Trophoblast cell (in vitro differentiated cells and primary cell): Measurements from ENCODE around the gene ARHGAP45.

ENCODE experiments used
- DNase-seq, 2 donors: peaks; one replicate each; pipeline ENCODE4 v3.0.0-alpha.2; 2016
- H2AFZ ChIP-seq: 2 replicates; pipeline ENCODE4 v1.6.1; 2013; ENCODE audit warnings: low read length, moderate library complexity, mild to moderate bottlenecking; ENCODE audit not compliant: insufficient read depth, poor library complexity
- H2AK5ac ChIP-seq: 2 replicates; pipeline ENCODE4 v1.6.1; 2013; ENCODE audit warnings: mild to moderate bottlenecking, low read length
- H2BK120ac ChIP-seq: 2 replicates; pipeline ENCODE4 v1.6.1; 2013; ENCODE audit warnings: low read length, mild to moderate bottlenecking, moderate library complexity; ENCODE audit not compliant: insufficient read depth, poor library complexity
- H2BK12ac ChIP-seq: 2 replicates; pipeline ENCODE4 v1.6.1; 2013; ENCODE audit warnings: mild to moderate bottlenecking, low read length, moderate library complexity
- H2BK5ac ChIP-seq: 2 replicates; pipeline ENCODE4 v1.6.1; 2013; ENCODE audit warnings: low read length, low read depth, moderate library complexity, mild to moderate bottlenecking; ENCODE audit not compliant: poor library complexity
- H3K14ac ChIP-seq: 2 replicates; pipeline ENCODE4 v1.6.1; 2013; ENCODE audit warnings: mild to moderate bottlenecking, low read length
- H3K18ac ChIP-seq: 2 replicates; pipeline ENCODE4 v1.6.1; 2013; ENCODE audit warnings: mild to moderate bottlenecking, low read length
- H3K23ac ChIP-seq: 2 replicates; pipeline ENCODE4 v1.6.1; 2013; ENCODE audit warnings: low read length
- H3K27ac ChIP-seq: 2 replicates; pipeline ENCODE4 v1.5.1; 2013; ENCODE audit warnings: low read depth, mild to moderate bottlenecking, inconsistent platforms, low read length, moderate library complexity
- H3K27me3 ChIP-seq: 2 replicates; pipeline ENCODE4 v1.6.1; 2013; ENCODE audit warnings: inconsistent platforms, mild to moderate bottlenecking, low read length, moderate library complexity; ENCODE audit not compliant: insufficient read depth
- H3K36me3 ChIP-seq, 2 experiments: 1 replicate in 1 of 2; 2 replicates in 1 of 2; pipeline ENCODE4 v1.6.1; 2013; ENCODE audit warnings: low read length in 2 of 2, mild to moderate bottlenecking in 2 of 2, moderate library complexity in 1 of 2; ENCODE audit not compliant: insufficient read depth in 2 of 2, control insufficient read depth in 1 of 2
- H3K4ac ChIP-seq: 2 replicates; pipeline ENCODE4 v1.6.1; 2013; ENCODE audit warnings: low read depth, mild to moderate bottlenecking, low read length, moderate library complexity
- H3K4me1 ChIP-seq, 2 experiments: 1 replicate in 1 of 2; 2 replicates in 1 of 2; pipeline ENCODE4 v1.6.1; 2013; ENCODE audit warnings: low read length in 2 of 2, mild to moderate bottlenecking in 2 of 2, moderate library complexity in 1 of 2; ENCODE audit not compliant: insufficient read depth in 2 of 2, control insufficient read depth in 1 of 2
- H3K4me2 ChIP-seq: 2 replicates; pipeline ENCODE4 v1.6.1; 2013; ENCODE audit warnings: inconsistent platforms, mild to moderate bottlenecking, low read length, moderate library complexity
- H3K4me3 ChIP-seq: 2 replicates; pipeline ENCODE4 v1.5.1; 2013; ENCODE audit warnings: mild to moderate bottlenecking, low read depth, low read length, inconsistent platforms
- H3K79me1 ChIP-seq: one replicate; pipeline ENCODE4 v1.6.1; 2013; ENCODE audit warnings: low read length
- H3K79me2 ChIP-seq: 2 replicates; pipeline ENCODE4 v1.6.1; 2013; ENCODE audit warnings: low read length, mild to moderate bottlenecking; ENCODE audit not compliant: control insufficient read depth, insufficient read depth, poor library complexity
- H3K9ac ChIP-seq: 2 replicates; pipeline ENCODE4 v1.6.1; 2013; ENCODE audit warnings: mild to moderate bottlenecking, low read length
- H3K9me3 ChIP-seq: 2 replicates; pipeline ENCODE4 v1.6.1; 2013; ENCODE audit warnings: low read depth, mild to moderate bottlenecking, control low read depth, inconsistent platforms, low read length; ENCODE audit not compliant: insufficient read depth
- H4K12ac ChIP-seq: 2 replicates; pipeline ENCODE4 v1.6.1; 2013; ENCODE audit warnings: low read depth, mild to moderate bottlenecking, low read length, moderate library complexity
- H4K8ac ChIP-seq: 2 replicates; pipeline ENCODE4 v1.6.1; 2013; ENCODE audit warnings: low read depth, mild to moderate bottlenecking, low read length, moderate library complexity
- H4K91ac ChIP-seq: one replicate; pipeline ENCODE4 v1.6.1; 2013; ENCODE audit warnings: low read depth, mild to moderate bottlenecking, low read length, moderate library complexity
- WGBS: extraction: QIAGEN DNeasy Blood & Tissue Kit; methylation state at CpG from one replicate; pipeline ENCODE4 v1.1.7; 2013; ENCODE audit warnings: missing lambda C conversion rate; ENCODE audit not compliant: insufficient read length, insufficient coverage; ENCODE audit errors: extremely low coverage; 5-methylcytosine and 5-hydroxymethylcytosine counted together

The ARHGAP45 gene

DNA sequence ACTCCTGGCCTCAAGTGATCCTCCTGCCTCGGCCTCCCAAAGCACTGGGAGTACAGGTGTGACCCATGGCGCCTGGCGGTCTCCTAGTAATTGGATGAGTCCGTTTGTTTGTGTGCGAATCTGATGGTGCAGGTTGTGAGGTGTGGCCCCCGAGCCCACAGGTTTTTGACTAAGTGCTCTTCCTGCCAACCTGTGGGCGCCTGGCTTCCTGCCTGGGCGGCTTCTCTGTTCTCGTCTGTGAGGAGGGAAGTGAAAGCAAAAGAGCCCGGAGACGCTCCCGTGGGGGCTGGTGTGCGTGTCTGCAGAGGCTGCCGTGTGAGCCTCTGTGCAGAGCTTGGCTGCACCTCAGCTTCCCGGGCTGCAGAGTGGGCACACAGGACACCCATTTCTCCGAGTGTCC, 10.0 kb downstream of the ARHGAP45 start:
- no peak overlapping the region for H4K91ac ChIP-seq
- H3K4me3 ChIP-seq = no peak overlapping the region
- H3K4ac ChIP-seq = no peak overlapping the region
- no peak overlapping the region for H3K9ac ChIP-seq
- no peak overlapping the region for H2BK12ac ChIP-seq
- no CpG with 5 or more reads among the region's 16 CpGs for WGBS
- no peak overlapping the region for H4K8ac ChIP-seq
- H2AFZ ChIP-seq = no peak overlapping the region
- no peak overlapping the region for H2BK5ac ChIP-seq
- H2AK5ac ChIP-seq = no peak overlapping the region
- no peak overlapping the region for H4K12ac ChIP-seq
- no peak overlapping the region for H3K23ac ChIP-seq
- no peaks in the 10 kb centered on the region for H3K79me2 ChIP-seq
- no peak overlapping the region for H3K14ac ChIP-seq
- no peak overlapping the region for H3K27ac ChIP-seq
- no peak overlapping the region for H3K18ac ChIP-seq
- H3K4me1 ChIP-seq = no peaks in the 10 kb centered on the region
- H3K79me1 ChIP-seq = no peaks in the 10 kb centered on the region
- no peak overlapping the region for H2BK120ac ChIP-seq
- no peak overlapping the region for H3K4me2 ChIP-seq
- peaks cover 0 to 9% of the 10 kb centered on the region in 2 experiments for H3K36me3 ChIP-seq
- H3K27me3 ChIP-seq = no peaks in the 10 kb centered on the region
- H3K9me3 ChIP-seq = peaks cover 4% of the 10 kb centered on the region
- DNase-seq = peak in 1 of 2 donors; percentile 55

DNA sequence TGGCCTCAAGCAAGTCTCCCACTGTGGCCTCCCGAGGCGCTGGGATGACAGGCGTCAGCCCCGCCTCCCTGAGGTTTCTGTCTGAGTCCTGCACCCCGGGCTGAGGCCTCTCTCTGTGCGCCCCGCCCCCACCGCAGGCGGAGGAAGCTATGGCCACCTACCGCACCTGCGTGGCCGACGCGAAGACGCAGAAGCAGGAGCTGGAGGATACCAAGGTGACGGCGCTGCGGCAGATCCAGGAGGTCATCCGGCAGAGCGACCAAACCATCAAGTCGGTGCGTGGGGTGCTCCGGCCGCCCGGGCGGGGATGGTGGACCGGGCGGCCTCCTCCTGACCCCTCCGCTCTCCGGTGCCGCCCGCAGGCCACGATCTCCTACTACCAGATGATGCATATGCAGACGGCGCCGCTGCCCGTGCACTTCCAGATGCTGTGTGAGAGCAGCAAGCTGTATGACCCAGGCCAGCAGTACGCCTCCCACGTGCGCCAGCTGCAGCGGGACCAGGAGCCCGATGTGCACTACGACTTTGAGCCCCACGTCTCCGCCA, 12.7 kb downstream of the ARHGAP45 start:
- Histone ChIP-seq H2AK5ac (no peak overlapping the region), H2BK120ac (no peak overlapping the region), H3K9me3 (peaks cover 9% of the 10 kb centered on the region), H3K4me3 (no peak overlapping the region), H3K4me1 (peaks cover 0 to 2% of the 10 kb centered on the region in 2 experiments), H3K27ac (no peak overlapping the region), H2BK12ac (no peak overlapping the region), H2AFZ (no peak overlapping the region), H3K18ac (no peak overlapping the region), H3K14ac (no peak overlapping the region), H3K4ac (no peak overlapping the region), H3K79me2 (no peaks in the 10 kb centered on the region), H3K36me3 (peaks cover 3 to 9% of the 10 kb centered on the region in 2 experiments), H2BK5ac (no peak overlapping the region), H3K4me2 (no peak overlapping the region), H3K23ac (no peak overlapping the region), H3K27me3 (no peaks in the 10 kb centered on the region), H4K12ac (no peak overlapping the region), H3K9ac (no peak overlapping the region), H4K8ac (no peak overlapping the region), H3K79me1 (no peaks in the 10 kb centered on the region), H4K91ac (no peak overlapping the region)
- WGBS = no CpG with 5 or more reads among the region's 45 CpGs
- peak in 1 of 2 donors; percentile 59 for DNase-seq

GRCh38 chr19:1080360-1081161, 13.6 kb downstream of the ARHGAP45 start:
- no CpG with 5 or more reads among the region's 50 CpGs for WGBS
- Histone ChIP-seq H3K79me1 (no peaks in the 10 kb centered on the region), H3K23ac (no peak overlapping the region), H3K27ac (no peak overlapping the region), H2BK12ac (no peak overlapping the region), H3K79me2 (no peaks in the 10 kb centered on the region), H2BK120ac (no peak overlapping the region), H3K4ac (no peak overlapping the region), H4K8ac (no peak overlapping the region), H3K18ac (no peak overlapping the region), H2BK5ac (no peak overlapping the region), H3K9me3 (peaks cover 9% of the 10 kb centered on the region), H2AFZ (no peak overlapping the region), H2AK5ac (no peak overlapping the region), H3K4me1 (peaks cover 0 to 2% of the 10 kb centered on the region in 2 experiments), H3K27me3 (no peaks in the 10 kb centered on the region), H4K91ac (no peak overlapping the region), H4K12ac (no peak overlapping the region), H3K36me3 (peaks cover 3 to 10% of the 10 kb centered on the region in 2 experiments), H3K9ac (no peak overlapping the region), H3K4me3 (no peak overlapping the region), H3K4me2 (no peak overlapping the region), H3K14ac (no peak overlapping the region)
- no peak for DNase-seq

- Histone ChIP-seq H3K4me1 (peaks cover 0 to 2% of the 10 kb centered on the region in 2 experiments), H2BK5ac (no peak overlapping the region), H3K18ac (no peak overlapping the region), H2BK120ac (no peak overlapping the region), H3K79me2 (no peaks in the 10 kb centered on the region), H3K9me3 (peaks cover 9% of the 10 kb centered on the region), H4K8ac (no peak overlapping the region), H3K79me1 (no peaks in the 10 kb centered on the region), H3K36me3 (peaks cover 8 to 14% of the 10 kb centered on the region in 2 experiments), H2AFZ (no peak overlapping the region), H2AK5ac (no peak overlapping the region), H3K9ac (no peak overlapping the region), H2BK12ac (no peak overlapping the region), H3K4me3 (no peak overlapping the region), H3K4me2 (no peak overlapping the region), H3K27ac (no peak overlapping the region), H3K23ac (no peak overlapping the region), H3K14ac (no peak overlapping the region), H3K4ac (no peak overlapping the region), H4K91ac (no peak overlapping the region), H3K27me3 (no peaks in the 10 kb centered on the region), H4K12ac (no peak overlapping the region)
- no CpG with 5 or more reads among the region's 58 CpGs for WGBS
- peak; percentile 83 to 88 for DNase-seq
Observed at GRCh38 chr19:1081301-1082164, 14.6 kb downstream of the ARHGAP45 start.
